K562 (cell line): ENCODE data around the gene DRGX. TPM values are rescaled to one million over a fixed set of nuclear protein-coding genes. Genes with fewer than 3 reads are reported as not detected.

Experiments
- BRCA1 ChIP-seq, 2 experiments: fragments of 450-650 bp in 1 of 2; sonication (generic) in 1 of 2; formaldehyde crosslinking in 1 of 2; IDR thresholded peaks; 2 replicates each; pipeline versions ENCODE4 v1.5.0 to v1.6.1; 2017 to 2020; ENCODE audit warnings: mild to moderate bottlenecking in 1 of 2, missing genetic modification reagents in 1 of 2
- GTF2E2 ChIP-seq: fragments of 200-800 bp; sonication (Bioruptor generic); IDR thresholded peaks from 2 replicates; pipeline ENCODE4 v1.6.1; 2016; ENCODE audit warnings: missing genetic modification characterization, missing compliant biosample characterization
- HLTF ChIP-seq: fragments of 450-650 bp; IDR thresholded peaks from 2 replicates; pipeline ENCODE4 v1.6.1; 2016
- KLF13 ChIP-seq: fragments of 450-650 bp; IDR thresholded peaks from 2 replicates; pipeline ENCODE4 v1.6.1; 2016; ENCODE audit warnings: missing genetic modification characterization, low read depth, mild to moderate bottlenecking, missing compliant biosample characterization, moderate library complexity, borderline replicate concordance
- NFYB ChIP-seq: IDR thresholded peaks from 2 replicates; pipeline ENCODE4 v1.6.1; 2011; ENCODE audit warnings: mild to moderate bottlenecking, moderate library complexity; ENCODE audit not compliant: insufficient read length; ENCODE audit errors: extremely low read depth
- POLR2B ChIP-seq: fragments of 450-650 bp; IDR thresholded peaks from 2 replicates; pipeline ENCODE4 v1.6.1; 2018; ENCODE audit warnings: low read depth; ENCODE audit not compliant: partially characterized antibody
- RFX1 ChIP-seq: fragments of 450-650 bp; IDR thresholded peaks from 2 replicates; pipeline ENCODE4 v1.6.1; 2016; ENCODE audit warnings: mild to moderate bottlenecking, moderate library complexity
- SMC3 ChIP-seq: conservative IDR thresholded peaks from 2 replicates; pipeline ENCODE4 v1.6.1; 2011; ENCODE audit warnings: low read depth, low read length, improper control_type of control experiment; ENCODE audit not compliant: insufficient read depth
- TAF1 ChIP-seq: IDR thresholded peaks from 2 replicates; pipeline ENCODE4 v1.6.1; 2011; ENCODE audit warnings: mild to moderate bottlenecking, low read length, moderate library complexity; ENCODE audit not compliant: insufficient read depth, control insufficient read depth, severe bottlenecking; ENCODE audit errors: extremely low read depth
- TAF15 ChIP-seq: fragments of 200-400 bp; formaldehyde crosslinking; IDR thresholded peaks from 2 replicates; pipeline ENCODE4 v1.6.1; 2017; ENCODE audit warnings: mild to moderate bottlenecking, low read depth, low read length, moderate library complexity
- ZBTB17 ChIP-seq: fragments of 450-650 bp; formaldehyde crosslinking; IDR thresholded peaks from 2 replicates; pipeline ENCODE4 v1.4.0; 2020; ENCODE audit warnings: mild to moderate bottlenecking
- polyA plus RNA-seq, 8 experiments: library from polyadenylated mRNA; depleted of rRNA in 4 of 8; stranded (reverse) in 5 of 8; unstranded in 3 of 8; fragments of >200 nt; fragmentation: Nextera tagmentation in 2 of 8; fragmentation: Illumina TruSeq in 1 of 8; extraction: Ambion mirVana in 2 of 8; extraction: Trizol in 1 of 8; gene quantifications; 2 replicates each; pipeline versions ENCODE4 v1.2.1 to v1.2.3, GENCODE V29; 2011 to 2014; ENCODE audit warnings: inconsistent platforms in 1 of 8, missing spikeins in 1 of 8
- total RNA-seq, 7 experiments: library from RNA; depleted of rRNA in 6 of 7; stranded (reverse); fragments of >200 nt in 6 of 7; fragmentation: Illumina TruSeq in 2 of 7; extraction: Trizol in 2 of 7; gene quantifications; 2 replicates each; pipeline versions ENCODE4 v1.2.1 to v1.2.3, GENCODE V29; 2011 to 2021; ENCODE audit warnings: low replicate concordance in 1 of 7
- TF ChIP-seq, protein P1 (sequence below): fragments of 450-650 bp; formaldehyde crosslinking; IDR thresholded peaks from 2 replicates; pipeline ENCODE4 v1.4.0; 2022; ENCODE audit warnings: missing genetic modification characterization
- TF ChIP-seq, protein P2 (sequence below): sonication (generic); formaldehyde crosslinking; IDR thresholded peaks from 2 replicates; pipeline ENCODE4 v1.8.1; 2023; ENCODE audit warnings: mild to moderate bottlenecking, missing genetic modification reagents
- TF ChIP-seq, protein P3 (sequence below): sonication (generic); formaldehyde crosslinking; IDR thresholded peaks from 2 replicates; pipeline ENCODE4 v1.9.0; 2022; ENCODE audit warnings: mild to moderate bottlenecking, missing genetic modification reagents
- TF ChIP-seq, protein P4 (sequence below): sonication (generic); formaldehyde crosslinking; IDR thresholded peaks from 2 replicates; pipeline ENCODE4 v1.5.0; 2020; ENCODE audit warnings: missing genetic modification reagents

The DRGX gene
- total and polyA plus RNA-seq, 9 of the 15 experiments (the other 6 are each of a cell fraction or from before 2014, with no cell fraction given): not detected

DNA sequence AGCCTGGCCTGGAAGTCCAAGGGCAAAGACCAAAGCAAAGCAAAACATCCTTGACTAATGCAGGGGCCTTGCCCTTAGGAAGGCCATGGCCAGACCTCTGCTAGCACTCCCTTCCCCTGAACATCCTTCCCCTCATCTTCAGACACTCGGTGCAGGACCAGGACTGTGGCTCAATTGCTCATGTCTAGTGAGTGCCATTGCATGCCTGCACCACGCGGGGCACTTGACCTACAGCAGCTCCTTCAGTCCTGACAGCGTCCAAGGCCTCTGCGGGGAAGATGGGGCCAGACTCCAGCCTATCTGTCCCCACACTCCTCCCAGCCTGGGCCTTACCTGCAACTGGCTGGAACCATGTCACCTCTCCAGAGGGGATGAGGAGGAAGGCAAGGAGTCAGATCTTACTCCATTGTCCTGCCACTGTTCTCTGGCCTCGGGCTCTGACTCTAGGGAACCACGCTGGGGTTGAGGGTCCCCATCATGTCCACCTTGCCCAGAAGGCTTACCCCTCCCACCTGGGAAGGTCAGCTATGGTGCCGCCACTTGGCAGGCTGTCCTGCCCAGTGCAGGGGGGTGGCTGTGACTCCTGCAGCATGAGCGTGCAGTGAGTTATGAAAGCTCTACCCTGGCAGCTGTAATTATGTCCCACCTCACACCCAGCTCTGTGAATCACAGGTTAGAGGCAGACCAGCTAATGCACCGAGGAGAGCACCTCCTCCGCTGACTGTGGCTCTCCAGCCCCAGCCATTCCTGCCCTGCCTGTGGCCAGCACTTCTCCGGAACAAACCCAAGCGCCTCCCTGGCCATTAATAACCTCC is 16.1 kb downstream of the DRGX start (continued):
- TF ChIP-seq, protein P1, sequence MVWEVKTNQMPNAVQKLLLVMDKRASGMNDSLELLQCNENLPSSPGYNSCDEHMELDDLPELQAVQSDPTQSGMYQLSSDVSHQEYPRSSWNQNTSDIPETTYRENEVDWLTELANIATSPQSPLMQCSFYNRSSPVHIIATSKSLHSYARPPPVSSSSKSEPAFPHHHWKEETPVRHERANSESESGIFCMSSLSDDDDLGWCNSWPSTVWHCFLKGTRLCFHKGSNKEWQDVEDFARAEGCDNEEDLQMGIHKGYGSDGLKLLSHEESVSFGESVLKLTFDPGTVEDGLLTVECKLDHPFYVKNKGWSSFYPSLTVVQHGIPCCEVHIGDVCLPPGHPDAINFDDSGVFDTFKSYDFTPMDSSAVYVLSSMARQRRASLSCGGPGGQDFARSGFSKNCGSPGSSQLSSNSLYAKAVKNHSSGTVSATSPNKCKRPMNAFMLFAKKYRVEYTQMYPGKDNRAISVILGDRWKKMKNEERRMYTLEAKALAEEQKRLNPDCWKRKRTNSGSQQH (CRISPR knock-in tag): no peak
- TF ChIP-seq KLF13 (tag) (no peak), TAF1 (no peak), ZBTB17 (peak; percentile 99), RFX1 (no peak), GTF2E2 (tag) (no peak), POLR2B (no peak), TAF15 (no peak), SMC3 (0 out of 2 replicates have a peak, but pooled peaks have one; percentile 17), BRCA1 (IDR thresholded peaks at IDR 0.05) (no peak), BRCA1 (CRISPR knock-in tag; IDR thresholded peaks at IDR 0.05) (no peak), HLTF (no peak), NFYB (no peak)
- TF ChIP-seq, protein P2, sequence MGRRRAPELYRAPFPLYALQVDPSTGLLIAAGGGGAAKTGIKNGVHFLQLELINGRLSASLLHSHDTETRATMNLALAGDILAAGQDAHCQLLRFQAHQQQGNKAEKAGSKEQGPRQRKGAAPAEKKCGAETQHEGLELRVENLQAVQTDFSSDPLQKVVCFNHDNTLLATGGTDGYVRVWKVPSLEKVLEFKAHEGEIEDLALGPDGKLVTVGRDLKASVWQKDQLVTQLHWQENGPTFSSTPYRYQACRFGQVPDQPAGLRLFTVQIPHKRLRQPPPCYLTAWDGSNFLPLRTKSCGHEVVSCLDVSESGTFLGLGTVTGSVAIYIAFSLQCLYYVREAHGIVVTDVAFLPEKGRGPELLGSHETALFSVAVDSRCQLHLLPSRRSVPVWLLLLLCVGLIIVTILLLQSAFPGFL (CRISPR knock-in tag): no peak
- TF ChIP-seq, protein P3, sequence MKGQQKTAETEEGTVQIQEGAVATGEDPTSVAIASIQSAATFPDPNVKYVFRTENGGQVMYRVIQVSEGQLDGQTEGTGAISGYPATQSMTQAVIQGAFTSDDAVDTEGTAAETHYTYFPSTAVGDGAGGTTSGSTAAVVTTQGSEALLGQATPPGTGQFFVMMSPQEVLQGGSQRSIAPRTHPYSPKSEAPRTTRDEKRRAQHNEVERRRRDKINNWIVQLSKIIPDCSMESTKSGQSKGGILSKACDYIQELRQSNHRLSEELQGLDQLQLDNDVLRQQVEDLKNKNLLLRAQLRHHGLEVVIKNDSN (CRISPR knock-in tag): peak; percentile 45
- TF ChIP-seq, protein P4, sequence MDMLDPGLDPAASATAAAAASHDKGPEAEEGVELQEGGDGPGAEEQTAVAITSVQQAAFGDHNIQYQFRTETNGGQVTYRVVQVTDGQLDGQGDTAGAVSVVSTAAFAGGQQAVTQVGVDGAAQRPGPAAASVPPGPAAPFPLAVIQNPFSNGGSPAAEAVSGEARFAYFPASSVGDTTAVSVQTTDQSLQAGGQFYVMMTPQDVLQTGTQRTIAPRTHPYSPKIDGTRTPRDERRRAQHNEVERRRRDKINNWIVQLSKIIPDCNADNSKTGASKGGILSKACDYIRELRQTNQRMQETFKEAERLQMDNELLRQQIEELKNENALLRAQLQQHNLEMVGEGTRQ: no peak
